DOHH2 (cell line): ENCODE measurements around the gene CRIP3.

Experiments used
- H3F3A ChIP-seq: fragments of 200-600 bp; sonication (generic), shearing (Covaris generic); 2 replicates; pipeline ENCODE4 v1.6.0; 2016; ENCODE audit warnings: antibody characterized with exemption, mild to moderate bottlenecking; ENCODE audit not compliant: control insufficient read depth, insufficient read depth
- H3K27ac ChIP-seq: fragments of 200-600 bp; sonication (generic); 2 replicates; pipeline ENCODE4 v1.5.1; 2014; ENCODE audit warnings: low read depth, mild to moderate bottlenecking, low read length, moderate library complexity
- H3K27me3 ChIP-seq: fragments of 200-600 bp; sonication (generic); 2 replicates; pipeline ENCODE4 v1.6.1; 2014; ENCODE audit warnings: mild to moderate bottlenecking, low read length, mixed read lengths; ENCODE audit not compliant: control insufficient read depth
- H3K36me3 ChIP-seq: fragments of 200-600 bp; sonication (generic); 2 replicates; pipeline ENCODE4 v1.6.1; 2014; ENCODE audit warnings: mild to moderate bottlenecking, low read length, moderate library complexity, mixed read lengths; ENCODE audit not compliant: control insufficient read depth
- H3K4me1 ChIP-seq: fragments of 200-600 bp; sonication (generic); 2 replicates; pipeline ENCODE4 v1.6.1; 2014; ENCODE audit warnings: mild to moderate bottlenecking, low read length, mixed read lengths; ENCODE audit not compliant: control insufficient read depth
- H3K4me2 ChIP-seq: fragments of 200-600 bp; sonication (generic); 2 replicates; pipeline ENCODE4 v1.6.0; 2014; ENCODE audit warnings: mild to moderate bottlenecking, low read length, moderate library complexity
- H3K4me3 ChIP-seq: fragments of 200-600 bp; sonication (generic); 2 replicates; pipeline ENCODE4 v1.5.1; 2014; ENCODE audit warnings: mild to moderate bottlenecking, low read length, mixed read lengths
- H3K79me2 ChIP-seq: fragments of 200-600 bp; sonication (generic); 2 replicates; pipeline ENCODE4 v1.6.1; 2014; ENCODE audit warnings: mild to moderate bottlenecking, low read length, mixed read lengths; ENCODE audit not compliant: control insufficient read depth
- H3K9me2 ChIP-seq: fragments of 200-600 bp; sonication (generic); replicated peaks from 2 replicates; pipeline ENCODE4 v1.6.1; 2014; ENCODE audit warnings: mild to moderate bottlenecking, low read length, mixed read lengths; ENCODE audit not compliant: control insufficient read depth
- H3K9me3 ChIP-seq: fragments of 200-600 bp; sonication (generic); 2 replicates; pipeline ENCODE4 v1.6.1; 2014; ENCODE audit warnings: antibody characterized with exemption, low read length, mixed read lengths; ENCODE audit not compliant: control insufficient read depth, insufficient read depth
- H4K20me1 ChIP-seq: fragments of 200-600 bp; sonication (generic); 2 replicates; pipeline ENCODE4 v1.6.0; 2014; ENCODE audit warnings: low read depth, mild to moderate bottlenecking, antibody characterized with exemption, low read length, moderate library complexity; ENCODE audit not compliant: control insufficient read depth, insufficient read depth
- CTCF ChIP-seq: fragments of 200-600 bp; sonication (generic); IDR thresholded peaks from one replicate; pipeline ENCODE4 v1.5.1; 2014; ENCODE audit warnings: antibody characterized with exemption, mild to moderate bottlenecking, low read depth, low read length; ENCODE audit not compliant: poor library complexity, severe bottlenecking
- EZH2phosphoT487 ChIP-seq: fragments of 200-600 bp; sonication (generic); IDR thresholded peaks from 2 replicates; pipeline ENCODE4 v1.6.1; 2017; ENCODE audit warnings: borderline replicate concordance, mild to moderate bottlenecking, antibody characterized with exemption, low read length, moderate library complexity, mixed read lengths

CRIP3 gene

GRCh38 chr6:43280234-43280633 lies 28.4 kb downstream of the CRIP3 start:
- no peak overlapping the region for H3K4me3 ChIP-seq
- no peaks in the 10 kb centered on the region for H3F3A ChIP-seq
- H4K20me1 ChIP-seq: no peaks in the 10 kb centered on the region
- H3K36me3 ChIP-seq: no peaks in the 10 kb centered on the region
- TF ChIP-seq CTCF (no peak), EZH2phosphoT487 (no peak)
- H3K27me3 ChIP-seq: no peaks in the 10 kb centered on the region
- no peak overlapping the region for H3K27ac ChIP-seq
- H3K9me3 ChIP-seq: no peaks in the 10 kb centered on the region
- H3K4me2 ChIP-seq: no peak overlapping the region
- no peaks in the 10 kb centered on the region for H3K79me2 ChIP-seq
- peaks cover 34% of the 10 kb centered on the region for H3K4me1 ChIP-seq
- no peaks in the 10 kb centered on the region for H3K9me2 ChIP-seq

DNA sequence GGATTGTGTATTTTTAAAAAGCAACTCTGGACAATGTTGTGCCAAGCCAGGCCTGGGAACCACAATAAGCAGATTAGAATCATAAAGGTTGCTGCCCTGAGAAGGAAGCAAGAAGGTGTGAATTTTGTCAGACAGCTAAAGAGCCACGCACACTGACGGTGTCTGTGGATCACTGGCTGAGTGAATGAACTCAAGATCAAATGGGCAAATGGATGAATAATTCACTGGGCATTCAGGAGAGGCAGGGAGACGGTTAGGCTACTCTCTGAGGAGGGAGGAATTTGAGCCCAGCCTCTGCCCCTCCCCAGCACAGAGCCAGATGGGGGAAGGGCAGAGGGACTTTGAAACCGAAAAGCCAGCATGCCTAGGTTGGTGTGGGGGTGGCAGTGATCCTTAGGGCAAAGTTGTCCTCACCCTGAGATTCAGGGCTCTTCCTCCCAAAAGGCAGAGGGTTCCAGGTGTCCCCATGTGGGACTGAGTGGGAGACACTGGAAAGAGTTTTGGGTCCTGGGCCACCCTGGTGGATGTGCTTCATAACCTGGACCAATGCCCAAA lies 30.0 kb downstream of the CRIP3 start:
- H3K9me3 ChIP-seq: no peaks in the 10 kb centered on the region
- no peaks in the 10 kb centered on the region for H3K79me2 ChIP-seq
- H3K4me1 ChIP-seq: peaks cover 49% of the 10 kb centered on the region
- no peak for TF ChIP-seq CTCF
- TF ChIP-seq EZH2phosphoT487: no peak
- H3F3A ChIP-seq: no peaks in the 10 kb centered on the region
- no peak overlapping the region for H3K4me2 ChIP-seq
- no peaks in the 10 kb centered on the region for H3K9me2 ChIP-seq
- H3K36me3 ChIP-seq: no peaks in the 10 kb centered on the region
- H3K27me3 ChIP-seq: no peaks in the 10 kb centered on the region
- H3K27ac ChIP-seq: no peak overlapping the region
- H4K20me1 ChIP-seq: no peaks in the 10 kb centered on the region
- H3K4me3 ChIP-seq: no peak overlapping the region

- Histone ChIP-seq H3K36me3 (no peaks in the 10 kb centered on the region), H4K20me1 (no peaks in the 10 kb centered on the region), H3K4me2 (no peak overlapping the region), H3K9me3 (no peaks in the 10 kb centered on the region), H3K27ac (no peak overlapping the region), H3K4me3 (no peak overlapping the region), H3F3A (peaks cover 2% of the 10 kb centered on the region; the same call in 1 of the 2 replicates), H3K27me3 (no peaks in the 10 kb centered on the region), H3K4me1 (peaks cover 48% of the 10 kb centered on the region), H3K79me2 (no peaks in the 10 kb centered on the region), H3K9me2 (no peaks in the 10 kb centered on the region)
- no peak for TF ChIP-seq EZH2phosphoT487
- no peak for TF ChIP-seq CTCF
Measured at GRCh38 chr6:43277643-43278523, 30.7 kb downstream of the CRIP3 start.
